Activated T-cell treated with anti-CD3 and anti-CD28 coated beads for 1 hour (primary cell): ENCODE data around the gene PPME1.
A peak's percentile ranks its signal among the peaks of the same experiment; 100 is the strongest.
"Not testable (repeated sequence)": the region's sequence is repeated elsewhere in the genome, so short reads cannot be mapped to it uniquely, and the experiment has no call there.

Experiments used
- DNase-seq: peaks from one replicate; pipeline ENCODE4 v3.0.0-alpha.2; 2020; ENCODE audit warnings: low read depth

The PPME1 gene, protein sequence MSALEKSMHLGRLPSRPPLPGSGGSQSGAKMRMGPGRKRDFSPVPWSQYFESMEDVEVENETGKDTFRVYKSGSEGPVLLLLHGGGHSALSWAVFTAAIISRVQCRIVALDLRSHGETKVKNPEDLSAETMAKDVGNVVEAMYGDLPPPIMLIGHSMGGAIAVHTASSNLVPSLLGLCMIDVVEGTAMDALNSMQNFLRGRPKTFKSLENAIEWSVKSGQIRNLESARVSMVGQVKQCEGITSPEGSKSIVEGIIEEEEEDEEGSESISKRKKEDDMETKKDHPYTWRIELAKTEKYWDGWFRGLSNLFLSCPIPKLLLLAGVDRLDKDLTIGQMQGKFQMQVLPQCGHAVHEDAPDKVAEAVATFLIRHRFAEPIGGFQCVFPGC

DNA sequence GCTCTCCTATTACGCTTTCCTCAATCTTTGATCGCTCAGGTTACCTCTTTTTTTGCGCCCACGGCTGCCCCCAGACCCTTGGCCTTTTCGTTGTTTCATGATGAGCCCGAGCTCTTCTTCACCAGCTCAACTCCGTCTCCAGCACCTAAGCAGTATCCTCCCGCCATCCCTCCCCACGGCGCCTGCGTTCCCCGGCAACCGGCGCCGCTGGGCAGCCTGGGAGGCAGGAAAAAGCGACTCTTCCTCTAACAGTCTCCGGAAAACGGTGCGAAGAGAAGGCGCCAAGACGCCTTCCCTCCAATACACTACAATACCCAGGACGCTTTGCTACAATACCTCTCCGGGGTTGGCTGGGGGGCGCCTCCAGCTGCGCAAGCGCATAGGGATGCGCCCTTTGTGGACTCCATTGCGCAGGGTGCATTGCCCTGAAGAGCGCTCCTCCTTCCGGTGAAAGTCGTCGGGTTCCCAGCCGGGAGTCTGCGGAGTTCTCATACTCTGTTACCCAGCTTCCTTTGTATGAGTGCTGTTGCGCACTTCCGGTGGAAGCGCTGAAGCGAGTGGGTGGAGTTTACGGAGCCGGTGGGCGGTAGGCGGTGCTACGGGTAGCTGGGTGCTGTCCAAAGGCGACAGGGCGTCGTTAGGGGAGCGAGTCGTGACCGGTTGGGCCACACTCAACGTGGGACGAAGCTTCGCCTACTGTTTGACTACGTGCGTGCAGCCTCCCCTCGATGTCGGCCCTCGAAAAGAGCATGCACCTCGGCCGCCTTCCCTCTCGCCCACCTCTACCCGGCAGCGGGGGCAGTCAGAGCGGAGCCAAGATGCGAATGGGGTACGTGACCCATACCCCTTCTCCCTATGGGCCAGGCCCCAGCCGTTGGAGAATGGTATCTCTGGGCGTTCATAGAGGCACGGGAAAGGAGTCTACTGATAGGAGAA lies at the start of gene PPME1, which contains the start of gene C2CD3:
TSS of gene PPME1 (plus strand) at position 596 of the 936 bp plus-strand sequence. CDS start at position 729, 133 bp downstream.
TSS of gene C2CD3 (minus strand) at position 309 of the 936 bp plus-strand sequence. CDS start at position 99, 210 bp downstream.
- DNase-seq = peak; percentile 94

DNA sequence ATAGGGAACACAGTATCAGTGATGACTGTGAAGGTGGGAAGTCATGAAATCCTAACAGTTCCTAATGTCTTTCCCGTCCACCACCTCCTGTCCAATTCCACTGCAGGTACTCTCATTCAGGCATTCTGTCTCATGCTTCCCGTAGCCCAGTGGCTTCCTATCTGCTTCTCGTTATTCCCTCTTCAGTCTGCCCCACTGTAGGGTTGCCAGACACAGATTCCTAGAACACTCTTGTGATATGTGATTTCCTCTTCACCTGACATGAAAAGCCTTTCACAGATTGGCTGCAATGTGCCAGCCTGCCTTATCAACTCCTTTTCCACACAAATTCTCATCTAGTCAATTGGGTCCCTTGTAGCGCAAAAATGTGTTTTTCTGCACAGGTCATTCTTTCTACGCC lies 49.3 kb upstream of the PPME1 start:
- no peak for DNase-seq

DNA sequence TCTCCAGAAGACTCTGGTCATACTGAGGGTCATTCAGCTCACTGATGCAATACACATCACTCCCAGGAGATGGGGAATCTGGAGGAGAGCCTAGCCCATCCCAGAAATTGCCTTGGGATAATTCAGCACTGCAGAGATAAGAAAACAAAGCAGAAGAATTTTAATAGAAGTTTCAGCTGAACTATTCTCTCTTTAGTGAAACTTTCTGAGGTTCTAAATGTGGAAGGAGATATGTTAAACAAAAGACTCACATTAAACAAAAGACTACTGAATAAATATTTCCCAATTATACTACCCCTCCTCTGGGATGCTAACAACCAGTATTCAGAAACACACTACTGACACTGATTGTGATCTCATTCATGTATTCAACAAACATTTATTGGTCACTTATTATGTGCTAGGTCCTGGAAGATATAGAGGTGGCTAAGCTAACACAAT lies 48.1 kb upstream of the PPME1 start:
- DNase-seq = no peak

DNA sequence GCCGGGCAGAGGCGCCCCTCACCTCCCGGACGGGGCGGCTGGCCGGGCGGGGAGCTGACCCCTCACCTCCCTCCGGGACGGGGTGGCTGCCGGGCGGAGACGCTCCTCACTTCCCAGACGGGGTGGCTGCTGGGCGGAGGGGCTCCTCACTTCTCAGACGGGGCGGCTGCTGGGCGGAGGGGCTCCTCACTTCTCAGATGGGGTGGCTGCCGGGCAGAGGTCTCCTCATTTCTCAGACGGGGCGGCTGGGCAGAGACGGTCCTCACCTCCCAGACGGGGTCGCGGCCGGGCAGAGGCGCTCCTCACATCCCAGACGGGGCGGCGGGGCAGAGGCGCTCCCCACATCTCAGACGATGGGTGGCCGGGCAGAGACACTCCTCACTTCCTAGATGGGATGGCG lies 42.0 kb upstream of the PPME1 start:
- not testable (repeated sequence) for DNase-seq

DNA sequence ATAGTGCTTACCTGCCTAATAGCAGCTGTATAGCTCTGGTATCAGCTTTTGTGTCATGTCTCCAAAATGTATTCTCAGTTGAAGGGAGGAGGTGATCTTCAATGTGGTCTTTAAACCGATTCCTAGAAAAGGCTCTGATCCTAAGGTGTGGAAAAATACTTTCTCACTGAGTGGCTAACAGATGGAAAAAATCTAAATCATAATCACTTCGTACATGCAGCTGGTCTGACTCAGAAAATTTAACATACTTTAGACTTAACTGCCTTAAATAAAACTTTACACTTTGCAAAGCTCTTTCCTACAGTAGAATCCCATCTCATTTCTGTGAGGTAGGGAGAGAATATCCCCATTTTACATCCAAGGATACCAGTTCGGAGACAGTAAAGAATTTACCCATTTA lies 38.3 kb upstream of the PPME1 start:
- no peak for DNase-seq

DNA sequence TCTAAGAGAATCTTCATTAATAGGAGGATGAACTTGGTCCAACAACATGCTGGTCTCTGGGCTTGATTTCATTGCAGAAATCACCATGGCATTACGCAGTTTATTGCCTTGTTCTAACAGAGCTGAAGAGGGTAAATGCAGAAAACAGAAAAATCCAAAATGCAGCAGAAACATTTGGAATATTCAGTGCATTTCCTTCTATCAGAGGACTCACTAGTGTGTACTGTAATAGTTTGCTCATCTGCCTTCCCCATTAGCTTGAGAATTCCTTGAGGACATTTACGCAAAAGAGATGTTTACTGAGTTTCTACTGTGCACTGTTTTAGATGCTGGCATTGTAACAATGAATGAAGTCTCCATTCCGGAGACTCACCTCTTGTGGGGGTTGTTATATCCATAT lies 37.7 kb upstream of the PPME1 start:
- no peak for DNase-seq

DNA sequence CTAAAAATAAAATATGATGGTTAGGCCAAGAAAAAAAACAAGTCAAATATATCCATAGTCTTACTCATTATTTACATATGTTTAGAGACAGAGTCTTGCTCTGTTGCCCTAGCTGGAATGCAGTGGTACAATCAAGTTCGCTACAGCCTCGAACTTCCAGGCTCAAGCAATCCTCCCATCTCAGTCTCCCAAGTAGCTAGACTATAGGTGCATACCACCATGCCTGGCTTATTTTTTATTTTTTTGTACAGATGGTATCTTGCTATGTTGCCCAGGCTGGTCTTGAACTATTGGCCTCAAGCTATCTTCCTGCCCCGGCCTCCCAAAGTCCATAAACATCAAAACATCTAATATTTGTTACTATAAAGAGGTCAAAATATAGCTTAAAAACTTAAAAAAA lies 36.4 kb upstream of the PPME1 start:
- DNase-seq = no peak

DNA sequence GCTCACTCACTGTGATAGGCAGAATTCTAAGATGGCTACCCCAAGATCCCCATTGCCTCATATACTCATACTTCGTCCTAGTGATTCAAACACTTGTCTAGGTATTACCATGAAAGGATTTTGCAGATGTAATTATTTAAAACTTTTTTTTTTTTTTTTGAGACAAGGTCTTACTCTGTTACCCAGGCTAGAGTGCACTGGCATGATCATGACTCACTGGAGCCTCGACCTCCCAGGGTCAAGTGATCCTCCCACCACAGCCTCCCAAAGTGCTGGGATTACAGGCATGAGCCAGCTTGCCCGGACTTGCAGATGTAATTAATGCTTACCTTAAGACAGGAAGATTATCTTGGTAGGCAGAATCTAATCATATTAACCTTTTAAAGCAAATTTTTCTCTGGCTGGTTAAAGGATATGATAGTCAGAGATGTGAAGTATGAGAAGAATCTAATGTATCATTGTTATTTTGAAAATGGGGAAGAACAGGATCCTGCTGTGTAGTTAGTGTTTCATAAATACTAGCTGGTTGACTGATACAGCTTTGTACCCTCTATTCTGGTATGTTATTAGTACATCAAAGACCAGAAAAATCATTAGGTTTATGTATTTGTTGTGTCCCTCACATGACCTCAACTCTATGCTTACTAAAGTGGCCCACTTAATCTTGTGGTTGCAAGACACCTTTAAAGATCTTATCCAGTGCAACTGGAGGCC lies 35.8 kb upstream of the PPME1 start:
- no peak for DNase-seq

DNA sequence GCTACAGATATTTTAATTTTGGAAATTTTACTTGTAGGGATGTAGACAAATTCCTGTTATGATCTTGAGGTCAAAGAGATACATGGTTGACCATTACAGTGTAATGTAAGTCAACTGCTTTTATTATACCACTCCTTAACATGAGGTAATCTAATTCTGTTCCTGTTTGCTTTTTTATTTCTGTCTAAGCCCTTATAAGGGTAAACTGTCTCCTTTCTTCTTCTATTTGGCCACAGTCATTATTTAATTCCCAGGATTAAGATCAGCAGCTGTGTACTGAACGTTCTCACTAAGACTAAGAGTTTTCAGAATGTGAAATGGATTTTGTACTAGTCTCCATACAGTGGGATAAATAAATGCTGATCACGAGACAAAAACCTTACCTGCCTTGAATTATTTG lies 33.1 kb upstream of the PPME1 start:
- no peak for DNase-seq

DNA sequence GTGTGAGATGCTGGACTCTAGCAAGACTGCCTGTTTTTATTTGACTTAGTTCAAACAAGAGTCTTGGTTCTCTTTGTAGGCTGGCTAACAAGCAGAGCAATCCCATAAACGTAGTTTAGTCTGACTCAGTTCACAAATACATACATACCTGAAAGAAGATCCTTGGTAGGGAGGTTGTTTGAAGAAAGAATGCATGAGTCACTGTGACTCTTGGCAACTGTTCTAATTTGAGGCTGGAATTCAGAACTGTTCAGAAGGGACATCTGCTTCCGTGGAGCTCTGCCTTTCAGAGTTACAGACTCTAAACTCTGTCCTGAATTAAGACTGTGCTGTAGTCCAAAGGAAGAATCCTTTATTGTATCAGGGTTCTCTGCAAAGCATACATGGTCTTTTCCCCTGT lies 32.5 kb upstream of the PPME1 start:
- no peak for DNase-seq

DNA sequence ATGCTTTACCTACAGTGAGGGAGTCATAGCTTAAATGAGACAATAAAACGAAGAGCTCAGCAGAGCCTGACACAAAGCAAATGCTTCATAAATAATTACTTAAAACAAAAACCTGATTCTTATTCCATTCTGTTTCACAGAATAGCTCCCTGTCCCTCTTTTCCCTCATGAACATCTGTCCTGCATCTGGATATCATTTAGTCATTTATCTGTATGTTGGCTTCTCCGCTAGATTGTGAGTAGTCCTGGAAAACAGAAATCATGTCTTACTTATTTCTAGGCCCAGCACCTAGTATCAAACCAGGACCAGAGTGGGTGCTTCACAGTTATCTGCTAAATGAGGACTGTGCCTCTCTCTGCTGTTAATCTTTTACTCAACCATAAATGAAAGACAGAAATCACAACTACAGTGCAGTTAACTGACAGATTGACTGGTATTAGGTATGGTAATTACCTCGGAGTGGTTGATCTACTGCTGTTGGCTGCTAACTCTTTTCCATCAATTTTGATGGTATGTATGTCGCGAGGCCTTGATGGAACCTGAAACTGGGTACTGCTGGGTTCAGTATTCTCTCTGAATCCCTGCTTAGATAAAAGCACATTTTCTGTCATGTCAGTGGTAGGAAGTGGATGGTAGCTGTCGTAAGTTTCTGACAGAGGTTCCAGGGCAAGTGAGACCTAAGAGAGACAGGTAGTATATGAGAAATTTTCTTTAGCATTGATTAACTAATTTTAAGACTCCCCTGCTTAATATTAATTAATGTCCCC lies 31.8 kb upstream of the PPME1 start:
- no peak for DNase-seq

DNA sequence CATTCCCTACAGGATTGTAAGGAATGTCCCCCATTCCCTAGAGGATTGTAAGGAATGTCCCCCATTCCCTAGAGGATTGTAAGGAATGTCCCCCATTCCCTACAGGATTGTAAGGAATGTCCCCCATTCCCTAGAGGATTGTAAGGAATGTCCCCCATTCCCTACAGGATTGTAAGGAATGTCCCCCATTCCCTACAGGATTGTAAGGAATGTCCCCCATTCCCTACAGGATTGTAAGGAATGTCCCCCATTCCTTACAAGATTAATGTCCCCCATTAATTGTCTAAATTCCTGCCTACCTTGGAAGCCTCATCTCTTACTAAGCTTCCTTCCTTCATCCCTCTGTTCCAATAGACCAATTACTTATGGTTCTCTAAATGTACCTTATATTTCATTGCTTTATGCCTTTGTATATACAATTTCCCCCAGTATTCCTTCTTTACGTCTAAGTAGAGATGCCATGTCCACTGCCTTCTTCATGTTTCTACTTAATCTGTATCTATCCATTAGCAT lies 31.1 kb upstream of the PPME1 start:
- DNase-seq = not testable (repeated sequence)

DNA sequence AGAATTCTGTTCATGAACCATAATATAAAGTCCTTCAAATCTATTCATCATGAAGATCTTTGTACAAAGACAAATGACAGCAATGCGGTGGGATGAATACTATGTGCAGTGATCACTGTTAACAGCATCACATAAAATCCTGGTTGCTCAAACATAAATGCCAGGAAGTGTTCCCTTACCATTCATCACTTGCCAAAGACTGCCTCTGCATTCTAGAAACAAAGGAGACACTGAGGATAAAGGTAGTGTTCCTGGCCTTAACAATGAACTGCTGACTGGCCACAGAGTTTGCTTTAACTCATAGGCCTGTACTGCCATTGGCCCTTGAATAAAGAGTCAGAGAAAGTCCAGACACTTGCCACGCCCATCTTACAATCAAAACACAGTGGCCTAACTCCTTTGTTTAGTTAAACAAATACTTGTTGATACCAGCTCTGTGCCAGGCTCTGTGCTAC lies 29.8 kb upstream of the PPME1 start:
- no peak for DNase-seq

DNA sequence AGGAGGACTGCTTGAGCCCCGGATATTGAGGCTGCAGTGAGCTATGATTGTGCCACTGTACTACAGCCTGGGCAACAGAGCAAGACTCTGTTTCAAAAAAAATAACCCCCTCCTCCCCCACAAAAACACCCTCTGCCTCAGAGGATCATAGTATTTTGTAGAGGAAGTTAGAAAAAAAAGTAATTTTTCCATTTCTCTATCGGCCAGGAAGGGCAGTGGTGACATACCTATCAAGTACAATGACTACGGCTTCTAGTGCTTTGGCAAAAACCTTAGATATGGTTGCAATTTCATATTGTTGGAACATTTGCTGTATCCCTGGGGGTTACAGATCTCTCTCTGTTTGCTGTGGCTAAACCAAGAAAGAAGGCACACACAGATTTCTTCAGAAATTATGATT lies 29.2 kb upstream of the PPME1 start:
- DNase-seq = no peak

DNA sequence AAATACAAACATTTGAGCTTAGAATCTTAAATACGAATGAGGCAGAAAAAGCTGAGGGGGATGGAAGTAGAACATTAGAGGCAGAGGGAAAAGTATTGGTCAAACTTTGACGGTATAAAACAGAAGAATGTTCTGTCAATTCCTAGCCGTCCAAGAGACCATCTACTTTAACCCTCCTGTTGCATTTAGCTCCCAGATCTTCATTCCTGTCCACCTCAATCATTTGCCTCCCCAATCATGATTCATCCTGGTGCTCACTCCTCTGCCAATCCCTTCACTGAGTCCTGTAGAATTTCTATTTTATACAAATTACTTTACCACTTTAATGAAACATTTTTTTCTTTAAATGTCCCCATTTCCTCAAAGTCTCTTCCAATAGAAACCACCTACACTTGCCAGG lies 28.5 kb upstream of the PPME1 start:
- no peak for DNase-seq

DNA sequence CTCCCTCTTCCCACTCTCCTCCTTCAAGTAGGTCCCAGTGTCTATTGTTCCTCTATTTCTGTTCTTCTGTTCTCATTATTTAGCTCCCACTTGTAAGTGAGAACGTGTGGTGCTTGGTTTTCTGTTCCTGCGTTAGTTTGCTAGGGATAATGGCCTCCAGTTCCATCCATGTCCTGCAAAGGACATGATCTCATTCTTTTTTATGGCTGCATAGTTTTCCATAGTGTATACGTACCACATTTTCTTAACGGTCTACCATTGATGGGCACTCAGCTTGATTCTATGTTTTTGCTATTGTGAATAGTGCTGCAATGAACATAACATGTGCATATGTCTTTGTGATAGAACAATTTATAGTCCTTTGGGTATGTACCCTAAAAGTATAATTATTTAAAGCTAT lies 26.5 kb upstream of the PPME1 start:
- no peak for DNase-seq

DNA sequence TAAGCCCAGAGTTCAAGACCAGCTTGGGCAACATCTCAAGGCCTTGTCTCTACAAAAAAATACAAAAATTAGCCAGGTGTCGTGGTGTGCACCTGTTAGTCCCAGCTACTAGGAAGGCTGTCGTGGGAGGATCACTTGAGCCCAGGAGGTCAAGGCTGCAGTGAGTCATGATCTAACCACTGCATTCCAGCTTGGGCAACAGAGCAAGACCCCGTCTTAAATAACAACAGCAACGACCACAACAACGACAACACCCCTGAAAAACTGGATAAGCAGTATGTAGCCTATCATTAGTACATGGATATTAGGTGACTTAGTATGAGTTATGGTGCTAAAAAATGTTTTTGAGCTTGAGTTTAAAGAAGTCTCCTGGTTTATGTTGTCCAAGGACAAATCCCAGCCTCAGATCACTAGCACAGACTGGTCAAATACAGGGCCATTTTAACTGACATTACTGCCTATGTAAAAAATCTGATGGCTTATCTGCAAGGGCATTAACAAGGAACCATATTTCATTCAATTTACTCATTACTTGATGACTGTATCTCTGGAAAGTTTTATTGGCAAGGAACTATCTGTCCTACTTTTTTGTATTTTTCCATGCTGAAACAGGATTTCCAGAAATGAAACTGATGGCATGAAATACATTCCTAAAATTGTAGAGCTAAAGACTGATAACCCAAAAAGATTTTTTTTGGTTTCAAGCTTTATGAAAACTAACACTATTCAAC lies 23.7 kb upstream of the PPME1 start:
- no peak for DNase-seq

DNA sequence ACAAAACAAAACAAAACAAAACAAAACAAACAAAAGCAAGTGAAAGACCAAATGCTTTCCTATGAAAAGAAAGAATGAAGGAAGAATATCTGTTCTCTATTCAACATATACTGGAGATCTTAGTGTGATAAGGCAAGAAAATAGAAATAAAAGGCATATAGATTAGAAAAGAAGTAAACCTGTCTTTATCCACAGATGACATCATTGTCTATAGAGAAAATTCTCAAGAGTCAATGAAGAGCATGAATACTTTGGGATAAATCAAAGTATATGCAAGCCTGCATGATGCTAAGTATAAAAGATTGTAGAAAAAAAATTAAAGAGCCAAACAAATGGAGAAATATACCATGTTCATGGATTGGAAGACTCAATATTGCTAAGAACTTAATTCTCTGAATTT lies 17.9 kb upstream of the PPME1 start:
- no peak for DNase-seq

DNA sequence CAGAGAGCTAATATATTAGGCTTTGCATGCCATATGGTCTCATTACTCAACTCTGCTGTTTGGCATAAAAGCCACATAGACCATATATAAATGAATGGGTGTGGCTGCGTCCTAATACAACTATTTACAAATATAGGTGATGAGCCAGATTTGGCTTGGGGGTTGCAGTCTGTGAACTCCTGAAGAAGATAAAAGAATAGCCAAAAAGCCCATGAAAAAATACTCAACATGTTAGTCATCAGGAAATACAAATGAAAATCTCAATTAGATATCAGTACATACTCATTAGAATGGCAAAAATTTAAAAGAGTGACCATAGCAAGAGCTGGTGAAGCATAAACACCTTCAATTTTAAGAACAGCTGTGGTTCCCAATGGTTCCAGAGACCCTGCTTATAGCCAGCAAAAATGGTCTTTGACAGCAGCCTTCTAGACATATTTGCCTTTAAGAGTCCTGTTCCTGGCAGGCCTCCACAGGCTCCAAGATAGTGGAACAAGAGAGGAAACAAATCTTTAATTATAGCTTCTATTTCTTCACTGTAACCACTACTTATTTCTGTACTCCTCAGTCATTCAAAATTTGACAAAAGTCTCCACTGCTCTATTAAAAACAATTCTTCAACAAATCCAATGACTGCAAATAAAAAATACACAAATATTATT lies 16.3 kb upstream of the PPME1 start:
- DNase-seq = no peak

DNA sequence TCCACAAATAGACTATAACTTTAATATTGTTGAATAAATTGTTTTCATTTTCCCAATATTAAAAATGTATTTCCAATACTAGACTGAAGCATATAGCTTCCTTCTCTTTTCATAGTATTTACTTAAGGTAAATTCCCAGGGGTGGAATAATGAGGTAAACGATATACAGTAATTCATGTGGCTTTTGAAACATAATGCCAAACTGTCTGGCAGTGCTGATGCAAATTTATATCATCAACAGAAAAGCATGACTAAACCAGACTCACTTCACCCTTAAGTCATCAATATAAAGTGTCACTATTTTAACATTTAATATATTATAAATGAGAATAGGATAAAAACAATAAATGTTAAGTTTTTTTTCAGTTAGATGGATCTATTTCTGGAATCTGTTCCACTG lies 13.9 kb upstream of the PPME1 start:
- no peak for DNase-seq
